ENCODE data around the gene HSD11B1L. TPM values are rescaled to one million over a fixed set of nuclear protein-coding genes. Genes with fewer than 3 reads are reported as not detected.

HSD11B1L gene
- total and polyA plus RNA-seq, 2 donors (not counting 1 experiment from before 2014, with no cell fraction given), result 1.8 to 4.6 TPM

DNA sequence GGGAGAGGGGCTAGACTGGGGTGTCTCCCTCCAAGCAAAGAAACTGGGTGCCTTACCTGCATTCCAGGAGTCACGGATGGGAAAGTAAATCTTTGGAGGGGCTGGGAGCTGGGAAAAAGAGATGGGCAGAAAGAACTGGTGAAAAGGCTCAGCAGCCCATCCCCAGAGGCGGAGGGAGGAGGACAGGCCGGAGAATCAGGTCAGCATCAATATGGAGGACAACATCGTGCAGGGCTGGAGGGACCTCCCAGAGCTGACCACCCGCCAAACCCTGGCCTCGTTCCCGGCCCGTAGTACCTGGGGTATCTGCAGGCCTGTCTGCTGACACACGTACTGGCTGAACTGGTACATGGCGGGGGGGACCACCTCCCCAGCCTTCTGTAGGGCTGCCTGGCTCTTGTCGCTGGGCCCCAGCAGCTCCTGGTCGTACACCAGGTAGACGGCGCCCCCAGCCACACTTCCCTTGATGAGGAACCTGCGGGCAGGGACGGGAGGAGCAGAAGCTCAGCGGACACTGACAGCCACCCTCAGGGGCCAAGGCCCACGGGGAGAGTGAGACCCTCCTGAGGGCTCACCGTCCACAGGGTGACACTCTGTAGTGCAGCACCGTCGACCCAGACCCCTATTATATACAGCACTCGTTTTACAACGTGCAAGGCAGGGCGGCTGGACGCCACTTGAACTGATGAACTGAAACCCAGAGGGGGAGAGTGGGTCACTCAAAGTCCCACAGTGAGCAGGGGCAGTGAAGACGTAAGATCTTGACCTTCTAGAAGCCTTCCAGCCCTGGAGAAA is 1.3 kb upstream of the HSD11B1L start:
- H3K4me1 Mint-ChIP-seq, result peaks cover 25% of the 10 kb centered on the region
- H3K27me3 Mint-ChIP-seq, result no peaks in the 10 kb centered on the region
- Histone ChIP-seq H2AFZ (ENCODE audit: insufficient read depth, low read depth, low read length, poor library complexity, severe bottlenecking) (peak overlapping the region; percentile 92), H3K9ac (ENCODE audit: low read length) (peak overlapping the region; percentile 92), H3K79me2 (ENCODE audit: control insufficient read depth, insufficient read depth, low read length) (peaks cover 12% of the 10 kb centered on the region), H3K4me2 (replicated peaks; ENCODE audit: low read depth, low read length, poor library complexity, severe bottlenecking) (peak overlapping the region; percentile 91), H3K27me3 (replicated peaks in 1 of 4; ENCODE audit: control extremely low read depth in 1 of 4, control insufficient read depth in 3 of 4, insufficient read depth in 4 of 4, low read length in 3 of 4) (no peaks in the 10 kb centered on the region), H3K36me3 (replicated peaks in 1 of 2; ENCODE audit: control extremely low read depth in 1 of 2, control insufficient read depth in 1 of 2, extremely low read depth in 1 of 2, insufficient read depth in 2 of 2, low read length in 1 of 2) (no peaks in the 10 kb centered on the region), H4K20me1 (ENCODE audit: control insufficient read depth, insufficient read depth, low read length, poor library complexity, severe bottlenecking) (no peaks in the 10 kb centered on the region), H3K4me1 (ENCODE audit: control insufficient read depth in 2 of 2, insufficient read depth in 2 of 2, low read length in 2 of 2) (peaks cover 14 to 17% of the 10 kb centered on the region in 2 donors), H3K4me3 (ENCODE audit: control extremely low read depth in 1 of 5, extremely low read depth in 1 of 5, insufficient read depth in 1 of 5, low read depth in 2 of 5, low read length in 4 of 5) (peak overlapping the region; percentile 65 to 100 (median 81)), H3K9me3 (ENCODE audit: control extremely low read depth in 1 of 3, control insufficient read depth in 2 of 3, insufficient read depth in 1 of 3, low read length in 2 of 3) (peaks cover 0 to 3% (median 0%) of the 10 kb centered on the region in 3 donors), H3K27ac (ENCODE audit: low read length in 2 of 2) (peak overlapping the region; percentile 96 to 98)
- intact Hi-C loops (cut with micrococcal nuclease), result loop anchor here (1.0 to 10.0 kb wide), 4 partner anchors 11 to 1915 kb away; partner anchors contain the start of genes APBA3, DUS3L, MRPL54 and RPL36
- no peaks in the 10 kb centered on the region for H3K9me3 Mint-ChIP-seq (ENCODE audit: insufficient read depth)
- no peak for TF ChIP-seq EZH2 (IDR thresholded peaks at IDR 0.05; ENCODE audit: borderline replicate concordance, insufficient read depth, low read depth, low read length, poor library complexity, severe bottlenecking)
- TF ChIP-seq, protein P1, sequence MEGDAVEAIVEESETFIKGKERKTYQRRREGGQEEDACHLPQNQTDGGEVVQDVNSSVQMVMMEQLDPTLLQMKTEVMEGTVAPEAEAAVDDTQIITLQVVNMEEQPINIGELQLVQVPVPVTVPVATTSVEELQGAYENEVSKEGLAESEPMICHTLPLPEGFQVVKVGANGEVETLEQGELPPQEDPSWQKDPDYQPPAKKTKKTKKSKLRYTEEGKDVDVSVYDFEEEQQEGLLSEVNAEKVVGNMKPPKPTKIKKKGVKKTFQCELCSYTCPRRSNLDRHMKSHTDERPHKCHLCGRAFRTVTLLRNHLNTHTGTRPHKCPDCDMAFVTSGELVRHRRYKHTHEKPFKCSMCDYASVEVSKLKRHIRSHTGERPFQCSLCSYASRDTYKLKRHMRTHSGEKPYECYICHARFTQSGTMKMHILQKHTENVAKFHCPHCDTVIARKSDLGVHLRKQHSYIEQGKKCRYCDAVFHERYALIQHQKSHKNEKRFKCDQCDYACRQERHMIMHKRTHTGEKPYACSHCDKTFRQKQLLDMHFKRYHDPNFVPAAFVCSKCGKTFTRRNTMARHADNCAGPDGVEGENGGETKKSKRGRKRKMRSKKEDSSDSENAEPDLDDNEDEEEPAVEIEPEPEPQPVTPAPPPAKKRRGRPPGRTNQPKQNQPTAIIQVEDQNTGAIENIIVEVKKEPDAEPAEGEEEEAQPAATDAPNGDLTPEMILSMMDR (IDR thresholded peaks at IDR 0.05), result no peak
- H3K27ac Mint-ChIP-seq, result peak overlapping the region; percentile 99
- 47% methylated on average over 20 of the region's 26 CpGs for WGBS (ENCODE audit: insufficient coverage)
- ATAC-seq (ENCODE audit: low read depth) (no peak), DNase-seq (peak; percentile 48)
- POLR2A ChIA-PET, result interaction anchor here (0.6 to 0.7 kb wide), 3 partner anchors 29 to 1246 kb away, joined by 3 to 10 read pairs (median 3); partner anchors contain the start of gene DUS3L
- peak overlapping the region; percentile 93 for H3K4me3 Mint-ChIP-seq
- CTCF ChIA-PET, result no interaction called here

DNA sequence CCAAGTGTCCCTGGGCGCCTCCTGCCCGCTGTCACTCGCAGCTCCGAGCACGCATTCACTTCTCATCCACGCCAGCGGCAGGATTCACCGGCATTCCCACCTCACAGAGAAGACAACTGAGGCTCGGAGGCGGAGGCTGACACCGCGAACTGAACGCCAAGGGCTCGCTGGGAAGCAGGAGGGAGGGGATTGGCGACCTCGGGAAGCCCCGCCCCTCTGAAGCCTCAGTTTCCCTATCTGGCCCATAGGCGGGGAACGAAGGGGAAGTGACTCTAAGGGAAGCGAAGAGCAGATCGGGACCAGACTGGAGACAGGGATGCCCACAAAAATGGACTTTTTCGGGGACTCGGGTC is 767 bp upstream of the HSD11B1L start:
- Mint-ChIP-seq H3K27ac (peak overlapping the region; percentile 99), H3K27me3 (no peaks in the 10 kb centered on the region), H3K4me3 (peak overlapping the region; percentile 93), H3K4me1 (peaks cover 25% of the 10 kb centered on the region), H3K9me3 (ENCODE audit: insufficient read depth) (no peaks in the 10 kb centered on the region)
- peak overlapping the region; percentile 92 for H2AFZ ChIP-seq (ENCODE audit: insufficient read depth, low read depth, low read length, poor library complexity, severe bottlenecking)
- no peak for TF ChIP-seq EZH2 (IDR thresholded peaks at IDR 0.05; ENCODE audit: borderline replicate concordance, insufficient read depth, low read depth, low read length, poor library complexity, severe bottlenecking)
- TF ChIP-seq, protein P1 (IDR thresholded peaks at IDR 0.05), result no peak
- ChIA-PET POLR2A (interaction anchor here (0.6 to 0.7 kb wide), 2 partner anchors 28 to 111 kb away, joined by 3 to 10 read pairs; partner anchors contain the start of gene DUS3L), CTCF (no interaction called here)
- DNase-seq, result no peak
- peaks cover 12% of the 10 kb centered on the region for H3K79me2 ChIP-seq (ENCODE audit: control insufficient read depth, insufficient read depth, low read length)
- no peaks in the 10 kb centered on the region for H3K36me3 ChIP-seq (replicated peaks in 1 of 2; ENCODE audit: control extremely low read depth in 1 of 2, control insufficient read depth in 1 of 2, extremely low read depth in 1 of 2, insufficient read depth in 2 of 2, low read length in 1 of 2)
- peaks cover 14 to 17% of the 10 kb centered on the region in 2 donors for H3K4me1 ChIP-seq (ENCODE audit: control insufficient read depth in 2 of 2, insufficient read depth in 2 of 2, low read length in 2 of 2)
- WGBS (ENCODE audit: insufficient coverage), result 2% methylated on average over 21 of the region's 23 CpGs
- H3K9ac ChIP-seq (ENCODE audit: low read length), result peak overlapping the region; percentile 92
- H3K4me3 ChIP-seq (ENCODE audit: control extremely low read depth in 1 of 5, extremely low read depth in 1 of 5, insufficient read depth in 1 of 5, low read depth in 2 of 5, low read length in 4 of 5), result peak overlapping the region; percentile 65 to 100 (median 81)
- intact Hi-C loops (cut with micrococcal nuclease), result loop anchor here (1.0 to 10.0 kb wide), 4 partner anchors 10 to 1915 kb away; partner anchors contain the start of genes APBA3, DUS3L, MRPL54 and RPL36
- H3K27ac ChIP-seq (ENCODE audit: low read length in 2 of 2), result peak overlapping the region; percentile 96 to 98
- ATAC-seq (ENCODE audit: low read depth), result no peak
- H3K27me3 ChIP-seq (replicated peaks in 1 of 4; ENCODE audit: control extremely low read depth in 1 of 4, control insufficient read depth in 3 of 4, insufficient read depth in 4 of 4, low read length in 3 of 4), result no peaks in the 10 kb centered on the region
- H4K20me1 ChIP-seq (ENCODE audit: control insufficient read depth, insufficient read depth, low read length, poor library complexity, severe bottlenecking), result no peaks in the 10 kb centered on the region
- H3K4me2 ChIP-seq (replicated peaks; ENCODE audit: low read depth, low read length, poor library complexity, severe bottlenecking), result peak overlapping the region; percentile 91
- peaks cover 0 to 3% (median 0%) of the 10 kb centered on the region in 3 donors for H3K9me3 ChIP-seq (ENCODE audit: control extremely low read depth in 1 of 3, control insufficient read depth in 2 of 3, insufficient read depth in 1 of 3, low read length in 2 of 3)
